ENCODE results near the gene INTS11.

- no peak for TF ChIP-seq POLR2A (IDR thresholded peaks at IDR 0.05)
- TF ChIP-seq, protein P1, sequence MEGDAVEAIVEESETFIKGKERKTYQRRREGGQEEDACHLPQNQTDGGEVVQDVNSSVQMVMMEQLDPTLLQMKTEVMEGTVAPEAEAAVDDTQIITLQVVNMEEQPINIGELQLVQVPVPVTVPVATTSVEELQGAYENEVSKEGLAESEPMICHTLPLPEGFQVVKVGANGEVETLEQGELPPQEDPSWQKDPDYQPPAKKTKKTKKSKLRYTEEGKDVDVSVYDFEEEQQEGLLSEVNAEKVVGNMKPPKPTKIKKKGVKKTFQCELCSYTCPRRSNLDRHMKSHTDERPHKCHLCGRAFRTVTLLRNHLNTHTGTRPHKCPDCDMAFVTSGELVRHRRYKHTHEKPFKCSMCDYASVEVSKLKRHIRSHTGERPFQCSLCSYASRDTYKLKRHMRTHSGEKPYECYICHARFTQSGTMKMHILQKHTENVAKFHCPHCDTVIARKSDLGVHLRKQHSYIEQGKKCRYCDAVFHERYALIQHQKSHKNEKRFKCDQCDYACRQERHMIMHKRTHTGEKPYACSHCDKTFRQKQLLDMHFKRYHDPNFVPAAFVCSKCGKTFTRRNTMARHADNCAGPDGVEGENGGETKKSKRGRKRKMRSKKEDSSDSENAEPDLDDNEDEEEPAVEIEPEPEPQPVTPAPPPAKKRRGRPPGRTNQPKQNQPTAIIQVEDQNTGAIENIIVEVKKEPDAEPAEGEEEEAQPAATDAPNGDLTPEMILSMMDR (IDR thresholded peaks at IDR 0.05): peak in 1 of 4 donors; percentile 8
Observed at GRCh38 chr1:1264868-1265272, 59.6 kb downstream of the INTS11 start.

Data from right lobe of liver (tissue), 4 donors.